Measurements from ENCODE around the gene MT1E. TPM values are rescaled to one million over a fixed set of nuclear protein-coding genes. Genes with fewer than 3 reads are reported as not detected.

The MT1E gene
- total and polyA plus RNA-seq, 2 of the 13 experiments (the other 11 are each of a cell fraction or from before 2014, with no cell fraction given) = 110 to 1,072 TPM

GRCh38 chr16:56600398-56600999, 25.1 kb upstream of the MT1E start (continued):
- TF ChIP-seq ZBED4 (CRISPR knock-in tag; IDR thresholded peaks at IDR 0.05; ENCODE audit: borderline replicate concordance) (no peak), TEAD3 (CRISPR knock-in tag; optimal IDR thresholded peaks at IDR 0.05; ENCODE audit: borderline replicate concordance) (no peak), CERS6 (CRISPR knock-in tag; IDR thresholded peaks at IDR 0.05) (no peak), ZNF644 (CRISPR knock-in tag; IDR thresholded peaks at IDR 0.05; ENCODE audit: low read depth) (no peak), ELF3 (CRISPR knock-in tag; IDR thresholded peaks at IDR 0.05) (0 out of 2 replicates have a peak, but pooled peaks have one; percentile 18), MIXL1 (CRISPR knock-in tag; IDR thresholded peaks at IDR 0.05) (0 out of 2 replicates have a peak, but pooled peaks have one; percentile 12), HNF1A (IDR thresholded peaks at IDR 0.05; ENCODE audit: low read depth) (no peak), HNF1A (CRISPR knock-in tag; IDR thresholded peaks at IDR 0.05; ENCODE audit: borderline replicate concordance) (no peak), ZFYVE20 (CRISPR knock-in tag; IDR thresholded peaks at IDR 0.05; ENCODE audit: borderline replicate concordance, low read depth) (no peak), ZNF879 (CRISPR knock-in tag; IDR thresholded peaks at IDR 0.05) (no peak), ZNF317 (CRISPR knock-in tag; IDR thresholded peaks at IDR 0.05) (no peak), HOXA5 (CRISPR knock-in tag; IDR thresholded peaks at IDR 0.05) (no peak), CEBPZ (IDR thresholded peaks at IDR 0.05; ENCODE audit: low read length) (no peak), KLF11 (CRISPR knock-in tag; IDR thresholded peaks at IDR 0.05) (no peak)

Data from HepG2 (cell line).